ENCODE measurements around the gene XXYLT1.

XXYLT1 gene

DNA sequence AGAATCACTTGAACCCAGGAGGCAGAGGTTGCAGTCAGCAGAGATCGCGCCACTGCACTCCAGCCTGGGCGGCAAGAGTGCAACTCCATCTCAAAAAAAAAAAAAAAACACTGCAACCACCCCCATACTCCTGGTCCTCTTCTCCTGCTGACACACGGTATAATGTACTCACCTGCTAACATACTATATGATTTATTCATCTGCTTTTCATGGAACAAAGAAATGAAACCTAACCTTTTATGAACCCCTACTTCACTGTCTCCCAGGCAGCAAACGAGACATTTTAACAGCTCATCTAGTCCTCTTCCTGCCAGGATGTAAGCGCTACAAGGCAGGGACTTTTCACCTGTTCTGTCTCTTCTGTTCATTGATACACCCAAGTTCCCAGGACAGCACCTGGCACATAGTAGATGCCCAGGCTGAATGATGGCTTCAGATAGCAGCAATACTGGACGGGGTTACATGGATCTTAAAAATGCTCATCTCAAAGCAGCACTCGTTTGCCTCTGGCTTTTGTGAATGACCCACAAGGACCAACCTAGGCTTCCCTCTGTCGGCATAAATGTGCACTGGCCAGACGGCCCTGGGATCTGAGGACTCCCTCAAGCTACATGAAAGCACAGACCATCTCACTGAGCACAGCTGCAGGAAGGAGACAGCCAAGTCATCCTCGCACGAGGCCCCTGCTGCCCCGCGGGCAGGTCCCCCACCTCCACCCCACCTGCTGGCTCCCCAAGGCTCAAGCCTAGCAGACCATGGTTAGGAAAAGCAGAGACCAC, 20.3 kb downstream of the XXYLT1 start:
- no peak for ATAC-seq
- no peak for TF ChIP-seq CSRNP3 (CRISPR knock-in tag; IDR thresholded peaks at IDR 0.05)
- no peak for TF ChIP-seq ZNF565 (CRISPR knock-in tag; conservative IDR thresholded peaks at IDR 0.05; ENCODE audit: low read depth)

DNA sequence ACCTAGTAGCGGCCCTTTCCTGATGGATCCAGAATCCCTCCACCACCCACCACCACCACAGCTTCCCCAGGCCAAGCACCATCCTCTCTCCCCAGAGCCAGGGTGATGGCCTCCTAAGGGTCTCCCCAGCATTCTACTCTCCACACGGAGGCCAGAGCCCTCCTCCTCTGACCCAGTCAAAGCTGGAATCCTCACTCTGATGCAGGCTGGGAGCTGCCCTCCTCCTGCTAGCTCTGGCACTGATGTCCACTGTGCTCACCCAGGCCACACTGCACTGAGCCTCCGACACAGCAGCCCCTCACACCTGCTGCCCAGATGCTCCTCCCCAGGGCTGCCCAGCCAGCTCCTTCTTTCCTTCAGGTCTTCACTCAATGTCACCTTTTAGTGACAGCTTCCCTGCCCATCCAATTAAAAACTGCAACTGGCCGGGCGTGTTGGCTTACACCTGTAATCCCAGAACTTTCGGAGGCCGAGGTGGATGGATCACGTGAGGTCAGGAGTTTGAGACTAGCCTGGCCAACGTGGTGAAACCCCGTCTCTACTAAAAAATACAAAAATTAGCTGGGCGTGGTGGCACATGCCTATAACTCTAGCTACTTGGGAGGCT, 21.0 kb downstream of the XXYLT1 start:
- TF ChIP-seq TCF4 (CRISPR knock-in tag; IDR thresholded peaks at IDR 0.05; ENCODE audit: borderline replicate concordance) (no peak), ZFP3 (CRISPR knock-in tag; IDR thresholded peaks at IDR 0.05) (no peak), CREB5 (CRISPR knock-in tag; IDR thresholded peaks at IDR 0.05; ENCODE audit: low read depth) (no peak), BACH2 (CRISPR knock-in tag; IDR thresholded peaks at IDR 0.05; ENCODE audit: borderline replicate concordance) (no peak), TOX (CRISPR knock-in tag; IDR thresholded peaks at IDR 0.05; ENCODE audit: borderline replicate concordance) (no peak), GLIS3 (CRISPR knock-in tag; IDR thresholded peaks at IDR 0.05) (no peak), ZC3H10 (CRISPR knock-in tag; IDR thresholded peaks at IDR 0.05) (no peak), SNAI2 (CRISPR knock-in tag; IDR thresholded peaks at IDR 0.05) (no peak), ARNTL (CRISPR knock-in tag; IDR thresholded peaks at IDR 0.05; ENCODE audit: borderline replicate concordance, low read depth) (no peak), ESRRG (CRISPR knock-in tag; IDR thresholded peaks at IDR 0.05) (no peak)
- no peak for ATAC-seq

GRCh38 chr3:195249057-195249770, 21.7 kb downstream of the XXYLT1 start:
- ATAC-seq, result no peak
- no peak for TF ChIP-seq OSR1 (CRISPR knock-in tag; IDR thresholded peaks at IDR 0.05)
- TF ChIP-seq ZC3H10 (CRISPR knock-in tag; IDR thresholded peaks at IDR 0.05), result no peak
- TF ChIP-seq RARB (CRISPR knock-in tag; IDR thresholded peaks at IDR 0.05), result no peak
- TF ChIP-seq TCF4 (CRISPR knock-in tag; IDR thresholded peaks at IDR 0.05; ENCODE audit: borderline replicate concordance), result no peak
- no peak for TF ChIP-seq ISL1 (CRISPR knock-in tag; IDR thresholded peaks at IDR 0.05)
- TF ChIP-seq CREB5 (CRISPR knock-in tag; IDR thresholded peaks at IDR 0.05; ENCODE audit: low read depth), result no peak
- no peak for TF ChIP-seq ZNF565 (CRISPR knock-in tag; conservative IDR thresholded peaks at IDR 0.05; ENCODE audit: low read depth)
- no peak for TF ChIP-seq ZFP3 (CRISPR knock-in tag; IDR thresholded peaks at IDR 0.05)
- no peak for TF ChIP-seq PATZ1 (CRISPR knock-in tag; IDR thresholded peaks at IDR 0.05; ENCODE audit: borderline replicate concordance)
- no peak for TF ChIP-seq ARNTL (CRISPR knock-in tag; IDR thresholded peaks at IDR 0.05; ENCODE audit: borderline replicate concordance, low read depth)

DNA sequence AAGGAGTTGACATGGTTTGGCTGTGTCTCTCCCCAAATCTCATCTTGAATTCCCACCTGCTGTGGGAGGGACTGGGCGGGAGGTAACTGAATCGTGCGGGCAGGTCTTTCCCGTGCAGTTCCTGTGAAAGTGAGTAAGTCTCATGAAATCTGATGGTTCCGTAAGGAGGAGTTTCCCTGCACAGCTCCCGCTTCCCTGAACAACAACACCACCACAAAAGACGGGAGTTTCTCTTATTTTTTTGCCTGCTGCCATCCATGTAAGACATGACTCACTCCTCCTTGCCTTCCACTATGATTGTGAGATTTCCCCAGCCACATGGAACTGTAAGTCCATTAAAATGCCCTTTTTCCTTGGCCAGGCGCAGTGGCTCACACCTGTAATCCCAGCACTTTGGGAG, 22.7 kb downstream of the XXYLT1 start:
- no peak for ATAC-seq
- no peak for TF ChIP-seq PATZ1 (CRISPR knock-in tag; IDR thresholded peaks at IDR 0.05; ENCODE audit: borderline replicate concordance)
- TF ChIP-seq CSRNP3 (CRISPR knock-in tag; IDR thresholded peaks at IDR 0.05), result no peak
- TF ChIP-seq CREB5 (CRISPR knock-in tag; IDR thresholded peaks at IDR 0.05; ENCODE audit: low read depth), result no peak
- no peak for TF ChIP-seq ESRRG (CRISPR knock-in tag; IDR thresholded peaks at IDR 0.05)
- TF ChIP-seq RARB (CRISPR knock-in tag; IDR thresholded peaks at IDR 0.05), result no peak
- no peak for TF ChIP-seq GLIS3 (CRISPR knock-in tag; IDR thresholded peaks at IDR 0.05)
